ENCODE results near the gene GSG1L. TPM values are rescaled to one million over a fixed set of nuclear protein-coding genes. Genes with fewer than 3 reads are reported as not detected.
"Not testable (repeated sequence)": the region's sequence is repeated elsewhere in the genome, so short reads cannot be mapped to it uniquely, and the experiment has no call there.

GSG1L gene
- total and polyA plus RNA-seq, 2 experiments from 2014 or later = not detected

- 68% methylated on average over 9 of the region's 9 CpGs for WGBS (ENCODE audit: low lambda C conversion rate, missing lambda C conversion rate)
- TF ChIP-seq EZH2 (IDR thresholded peaks at IDR 0.05; ENCODE audit: borderline replicate concordance) (no peak), CTCF (IDR thresholded peaks at IDR 0.05; ENCODE audit: poor library complexity) (no peak), EZH2phosphoT487 (IDR thresholded peaks at IDR 0.05; ENCODE audit: low read depth, severe bottlenecking, unreplicated experiment) (no peak)
- Histone ChIP-seq H3K27me3 (no peaks in the 10 kb centered on the region), H3K79me2 (no peaks in the 10 kb centered on the region), H3K9me3 (ENCODE audit: low read depth) (no peaks in the 10 kb centered on the region), H3K4me3 (no peak overlapping the region), H3K27ac (no peak overlapping the region), H3K4me2 (no peak overlapping the region), H2AFZ (no peak overlapping the region), H3K9me2 (replicated peaks; ENCODE audit: insufficient read depth) (no peaks in the 10 kb centered on the region), H3K4me1 (ENCODE audit: insufficient read depth) (no peaks in the 10 kb centered on the region), H3K36me3 (replicated peaks; ENCODE audit: insufficient read depth, low read depth) (no peaks in the 10 kb centered on the region), H4K20me1 (ENCODE audit: insufficient read depth, poor library complexity, severe bottlenecking) (no peaks in the 10 kb centered on the region)
- no peak for DNase-seq (ENCODE audit: low spot score)
These were observed 82.4 kb downstream of the GSG1L start for GRCh38 chr16:27980919-27981700.

GRCh38 chr16:27980076-27980775, 83.3 kb downstream of the GSG1L start:
- TF ChIP-seq EZH2 (IDR thresholded peaks at IDR 0.05; ENCODE audit: borderline replicate concordance) = no peak
- no peak for TF ChIP-seq EZH2phosphoT487 (IDR thresholded peaks at IDR 0.05; ENCODE audit: low read depth, severe bottlenecking, unreplicated experiment)
- TF ChIP-seq CTCF (IDR thresholded peaks at IDR 0.05; ENCODE audit: poor library complexity) = no peak
- no peaks in the 10 kb centered on the region for H3K79me2 ChIP-seq
- 69% methylated on average over 11 of the region's 11 CpGs for WGBS (ENCODE audit: low lambda C conversion rate, missing lambda C conversion rate)
- H3K9me3 ChIP-seq (ENCODE audit: low read depth) = no peaks in the 10 kb centered on the region
- H3K36me3 ChIP-seq (replicated peaks; ENCODE audit: insufficient read depth, low read depth) = no peaks in the 10 kb centered on the region
- H3K27me3 ChIP-seq = no peaks in the 10 kb centered on the region
- no peak for DNase-seq (ENCODE audit: low spot score)
- H3K9me2 ChIP-seq (replicated peaks; ENCODE audit: insufficient read depth) = no peaks in the 10 kb centered on the region
- H3K4me2 ChIP-seq = no peak overlapping the region
- no peak overlapping the region for H2AFZ ChIP-seq
- no peaks in the 10 kb centered on the region for H3K4me1 ChIP-seq (ENCODE audit: insufficient read depth)
- H3K4me3 ChIP-seq = no peak overlapping the region
- no peak overlapping the region for H3K27ac ChIP-seq
- no peaks in the 10 kb centered on the region for H4K20me1 ChIP-seq (ENCODE audit: insufficient read depth, poor library complexity, severe bottlenecking)

- not testable (repeated sequence) for DNase-seq (ENCODE audit: low spot score); H3K9me3 ChIP-seq (ENCODE audit: low read depth); H3K9me2 ChIP-seq (replicated peaks; ENCODE audit: insufficient read depth); H3K36me3 ChIP-seq (replicated peaks; ENCODE audit: insufficient read depth, low read depth); H3K27me3 ChIP-seq; H4K20me1 ChIP-seq (ENCODE audit: insufficient read depth, poor library complexity, severe bottlenecking); H3K27ac ChIP-seq; H3K4me3 ChIP-seq; H3K79me2 ChIP-seq; H2AFZ ChIP-seq; H3K4me2 ChIP-seq; H3K4me1 ChIP-seq (ENCODE audit: insufficient read depth)
- 88% methylated on average over 3 of the region's 3 CpGs for WGBS (ENCODE audit: low lambda C conversion rate, missing lambda C conversion rate)
These were observed 83.8 kb downstream of the GSG1L start for GRCh38 chr16:27979668-27980067.

- Histone ChIP-seq H4K20me1 (ENCODE audit: insufficient read depth, poor library complexity, severe bottlenecking) (no peaks in the 10 kb centered on the region), H3K27ac (no peak overlapping the region), H3K4me2 (no peak overlapping the region), H3K9me3 (ENCODE audit: low read depth) (no peaks in the 10 kb centered on the region), H3K9me2 (replicated peaks; ENCODE audit: insufficient read depth) (no peaks in the 10 kb centered on the region), H3K4me3 (no peak overlapping the region), H3K36me3 (replicated peaks; ENCODE audit: insufficient read depth, low read depth) (no peaks in the 10 kb centered on the region), H3K27me3 (no peaks in the 10 kb centered on the region), H3K4me1 (ENCODE audit: insufficient read depth) (no peaks in the 10 kb centered on the region), H3K79me2 (no peaks in the 10 kb centered on the region), H2AFZ (no peak overlapping the region)
- TF ChIP-seq CTCF (IDR thresholded peaks at IDR 0.05; ENCODE audit: poor library complexity) = no peak
- no peak for TF ChIP-seq EZH2 (IDR thresholded peaks at IDR 0.05; ENCODE audit: borderline replicate concordance)
- TF ChIP-seq EZH2phosphoT487 (IDR thresholded peaks at IDR 0.05; ENCODE audit: low read depth, severe bottlenecking, unreplicated experiment) = no peak
- no peak for DNase-seq (ENCODE audit: low spot score)
- 79% methylated on average over 4 of the region's 4 CpGs for WGBS (ENCODE audit: low lambda C conversion rate, missing lambda C conversion rate)
These were observed 84.6 kb downstream of the GSG1L start for GRCh38 chr16:27978876-27979275.
